GM19328 (cell line): Measurements from ENCODE around the gene ATE1.
"Not testable (repeated sequence)": the region's sequence is repeated elsewhere in the genome, so short reads cannot be mapped to it uniquely, and the experiment has no call there.

Experiments
- ATAC-seq: cut with Tn5 transposase; IDR thresholded peaks from one replicate; pipeline ENCODE4 v1.9.1; 2021; ENCODE audit warnings: mild to moderate bottlenecking, moderate library complexity; ENCODE audit not compliant: unreplicated experiment

ATE1 gene

GRCh38 chr10:121702351-121703320 is 225.2 kb downstream of the ATE1 start:
- ATAC-seq, result no peak

GRCh38 chr10:121700416-121700815 is 227.4 kb downstream of the ATE1 start:
- no peak for ATAC-seq

- not testable (repeated sequence) for ATAC-seq
These were observed 228.1 kb downstream of the ATE1 start for GRCh38 chr10:121699703-121700102.

GRCh38 chr10:121698902-121699301 is 228.9 kb downstream of the ATE1 start:
- no peak for ATAC-seq

GRCh38 chr10:121698336-121698735 is 229.5 kb downstream of the ATE1 start:
- no peak for ATAC-seq

GRCh38 chr10:121696854-121697253 is 231.0 kb downstream of the ATE1 start:
- no peak for ATAC-seq

GRCh38 chr10:121695731-121696464 is 231.9 kb downstream of the ATE1 start:
- ATAC-seq, result no peak

- no peak for ATAC-seq
These were observed 232.7 kb downstream of the ATE1 start for GRCh38 chr10:121694966-121695643.

GRCh38 chr10:121694327-121694965 is 233.4 kb downstream of the ATE1 start:
- ATAC-seq, result no peak

GRCh38 chr10:121692626-121693025 is 235.2 kb downstream of the ATE1 start:
- ATAC-seq, result no peak

GRCh38 chr10:121690970-121691369 is 236.9 kb downstream of the ATE1 start:
- ATAC-seq, result no peak
